NCI-H526 (cell line): Measurements from ENCODE around the gene OLR1.
A peak's percentile ranks its signal among the peaks of the same experiment; 100 is the strongest.
"Not testable (repeated sequence)": the region's sequence is repeated elsewhere in the genome, so short reads cannot be mapped to it uniquely, and the experiment has no call there.

Experiments
- DNase-seq, 2 experiments: peaks; one replicate each; lab custom pipeline; 2025; lab: John Stamatoyannopoulos, UW

The OLR1 gene

DNA sequence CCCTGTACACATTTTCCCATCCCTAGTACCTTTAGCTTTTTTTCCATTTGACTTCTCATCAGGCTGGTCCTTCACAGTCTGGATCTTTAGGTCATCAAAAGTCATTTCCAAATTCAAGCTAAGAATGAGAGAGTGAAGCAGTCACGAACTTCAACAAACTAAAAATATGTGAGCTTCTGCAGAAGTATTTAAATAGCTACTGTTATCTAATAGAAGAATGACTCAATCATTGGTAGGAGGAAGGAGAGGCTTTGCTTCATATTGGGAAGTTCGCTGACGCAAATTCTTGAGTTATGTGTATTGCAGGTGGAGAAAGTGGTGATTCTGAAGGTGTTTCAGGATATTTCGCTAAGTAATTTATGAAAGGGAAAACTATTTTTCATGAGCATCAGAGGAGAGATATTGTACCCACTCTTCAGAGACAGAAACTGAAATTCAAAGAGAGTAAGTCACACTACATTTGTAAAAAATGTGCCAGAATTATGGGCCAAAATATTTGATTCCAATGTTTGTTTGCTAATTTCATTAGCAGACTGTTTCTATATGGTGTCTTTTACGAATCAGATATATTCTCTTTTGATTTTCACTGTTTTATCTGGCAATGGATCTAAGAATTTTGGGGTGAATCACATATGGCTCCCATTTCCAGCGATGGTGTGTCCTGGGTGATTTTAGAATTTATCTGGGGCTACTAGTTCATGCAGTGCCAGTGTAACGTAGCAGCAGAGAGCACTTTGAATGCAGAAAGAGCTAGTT, at the start of gene OLR1:
OLR1 (minus strand) TSS at position 160 of the 756 bp plus-strand sequence; CDS start at position 105, 55 bp downstream.
- no peak for DNase-seq

DNA sequence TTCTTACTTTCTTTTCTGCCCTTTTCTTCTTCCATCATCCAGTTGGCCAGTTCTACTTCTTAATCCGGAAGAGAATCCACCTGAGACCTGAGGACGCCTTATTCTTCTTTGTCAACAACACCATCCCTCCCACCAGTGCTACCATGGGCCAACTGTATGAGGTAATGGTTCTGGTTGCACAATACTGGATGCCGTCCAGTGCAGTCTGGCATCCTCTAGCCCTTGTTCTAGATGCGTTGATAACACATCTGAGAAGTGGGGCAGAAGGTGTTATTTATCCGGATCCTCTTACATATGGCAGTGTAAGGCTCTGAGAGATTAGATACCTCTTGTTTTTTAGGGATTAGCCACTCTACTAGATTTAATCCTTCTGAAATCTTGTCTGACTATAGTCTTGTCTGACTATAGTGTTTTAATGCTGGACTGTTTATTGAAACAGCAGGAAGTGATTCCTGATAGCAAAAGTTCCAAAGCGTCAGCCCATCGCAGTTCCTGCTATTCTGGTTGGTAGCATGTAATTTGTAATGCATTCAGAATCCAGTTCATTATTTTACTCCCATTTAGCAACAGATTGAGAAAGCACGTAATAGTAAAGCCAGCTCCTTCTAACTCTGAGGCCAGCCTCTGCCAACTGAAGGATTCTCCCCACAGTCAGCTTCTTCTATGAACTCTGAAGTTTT, 48.6 kb upstream of the OLR1 start:
- no peak for DNase-seq

DNA sequence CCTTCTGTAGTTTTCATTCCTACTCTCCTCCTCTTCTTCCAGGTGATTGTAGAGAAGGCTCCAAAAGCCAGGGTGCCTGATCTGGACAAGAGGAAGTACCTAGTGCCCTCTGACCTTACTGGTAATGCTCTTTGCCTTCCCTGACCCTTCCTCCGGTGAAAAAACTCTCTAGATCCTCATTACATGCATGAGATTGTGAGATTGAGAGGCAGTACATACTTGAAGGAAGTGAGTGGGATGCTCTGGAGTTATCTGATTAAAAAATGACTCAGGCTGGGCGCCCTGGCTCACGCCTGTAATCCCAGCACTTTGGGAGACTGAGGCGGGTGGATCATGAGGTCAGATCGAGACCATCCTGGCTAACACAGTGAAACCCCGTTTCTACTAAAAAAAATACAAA, 46.1 kb upstream of the OLR1 start:
- DNase-seq, result no peak

DNA sequence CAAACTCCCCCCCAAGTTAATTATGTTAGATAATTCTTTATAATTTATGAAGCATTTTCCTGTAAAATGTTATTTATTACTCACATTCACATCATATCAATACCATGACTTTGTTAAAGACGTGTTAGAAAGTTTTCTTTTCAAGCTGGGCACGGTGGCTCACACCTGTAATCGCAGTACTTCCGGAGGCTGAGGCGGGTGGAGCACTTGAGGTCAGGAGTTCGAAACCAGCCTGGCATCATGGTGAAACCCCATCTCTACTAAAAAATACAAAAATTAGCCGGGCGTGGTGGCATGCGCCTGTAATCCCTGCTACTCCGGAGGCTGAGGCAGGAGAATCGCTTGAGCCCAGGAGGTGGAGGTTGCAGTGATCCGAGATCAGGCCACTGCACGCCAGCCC, 44.0 kb upstream of the OLR1 start:
- not testable (repeated sequence) for DNase-seq

DNA sequence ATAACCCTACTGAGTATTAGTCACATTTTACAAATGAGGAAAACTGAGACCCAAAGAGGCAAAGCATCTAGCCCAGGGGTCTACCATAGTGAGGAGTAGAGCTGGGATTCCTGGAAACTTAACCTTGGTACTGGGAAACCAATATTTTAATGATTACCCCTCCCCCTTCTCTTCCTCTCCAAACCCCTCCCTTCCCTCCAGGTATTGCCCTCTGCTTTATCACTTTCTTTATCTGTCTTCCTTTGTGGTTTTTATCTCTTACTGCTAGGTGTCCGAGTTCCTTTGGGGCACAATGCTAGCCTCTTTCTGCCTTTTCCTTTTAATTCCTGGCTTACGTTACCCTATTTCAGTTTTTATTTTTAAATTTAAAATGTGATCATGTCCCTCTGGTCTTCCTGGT, 43.5 kb upstream of the OLR1 start:
- no peak for DNase-seq

DNA sequence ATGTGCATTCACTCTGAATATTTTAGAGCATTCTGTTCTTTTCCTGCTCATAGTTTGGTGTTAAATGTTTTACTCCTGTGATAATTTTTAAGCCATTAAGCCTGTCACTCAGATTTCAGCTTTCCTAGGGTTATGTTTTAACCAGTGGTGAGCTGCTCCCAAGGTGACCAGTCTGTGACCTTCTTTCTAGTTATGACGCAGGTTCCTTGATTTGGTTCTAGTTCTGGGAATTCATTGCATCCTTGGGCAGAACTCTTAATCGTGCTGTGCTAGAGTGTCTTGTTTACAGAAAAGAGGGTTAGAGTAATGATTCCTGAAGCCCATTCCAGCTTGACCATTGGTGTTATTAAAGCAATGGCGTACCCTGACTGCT, 42.9 kb upstream of the OLR1 start:
- DNase-seq, result no peak

DNA sequence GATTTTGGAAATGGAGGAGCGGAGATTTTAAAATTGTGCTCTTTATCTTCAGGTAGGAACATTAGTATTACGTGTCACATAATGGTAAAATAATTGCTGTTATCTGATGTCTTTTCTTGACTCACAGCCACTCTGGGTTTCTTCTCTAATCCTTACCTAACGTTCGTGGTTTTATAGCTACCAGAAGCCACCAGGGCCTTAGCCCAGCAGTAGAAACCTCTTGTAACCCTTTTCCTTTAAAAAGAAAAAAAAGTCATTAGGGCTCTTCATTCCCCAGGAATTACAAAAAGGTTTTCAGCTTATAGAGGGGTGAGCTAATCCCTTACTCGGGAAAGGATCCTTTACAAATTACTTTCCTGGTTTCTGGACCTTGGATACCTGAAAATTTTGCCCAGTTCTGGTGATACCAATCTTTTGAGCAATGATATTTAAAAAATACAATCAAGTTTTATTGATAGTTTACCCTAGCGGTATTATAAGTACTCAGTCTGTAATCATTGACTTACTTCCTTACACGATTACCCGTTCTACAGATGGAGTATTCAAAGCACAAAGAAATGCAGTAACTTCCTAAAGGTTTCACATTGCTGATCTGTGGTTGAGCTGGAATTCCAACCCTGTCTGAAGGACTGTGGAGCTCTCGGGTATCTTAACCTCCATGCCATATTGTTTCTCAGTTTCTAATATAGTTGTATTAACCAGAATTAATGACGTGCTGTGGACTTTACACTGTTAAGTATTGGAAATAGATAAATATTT, 42.4 kb upstream of the OLR1 start:
- DNase-seq, result no peak

DNA sequence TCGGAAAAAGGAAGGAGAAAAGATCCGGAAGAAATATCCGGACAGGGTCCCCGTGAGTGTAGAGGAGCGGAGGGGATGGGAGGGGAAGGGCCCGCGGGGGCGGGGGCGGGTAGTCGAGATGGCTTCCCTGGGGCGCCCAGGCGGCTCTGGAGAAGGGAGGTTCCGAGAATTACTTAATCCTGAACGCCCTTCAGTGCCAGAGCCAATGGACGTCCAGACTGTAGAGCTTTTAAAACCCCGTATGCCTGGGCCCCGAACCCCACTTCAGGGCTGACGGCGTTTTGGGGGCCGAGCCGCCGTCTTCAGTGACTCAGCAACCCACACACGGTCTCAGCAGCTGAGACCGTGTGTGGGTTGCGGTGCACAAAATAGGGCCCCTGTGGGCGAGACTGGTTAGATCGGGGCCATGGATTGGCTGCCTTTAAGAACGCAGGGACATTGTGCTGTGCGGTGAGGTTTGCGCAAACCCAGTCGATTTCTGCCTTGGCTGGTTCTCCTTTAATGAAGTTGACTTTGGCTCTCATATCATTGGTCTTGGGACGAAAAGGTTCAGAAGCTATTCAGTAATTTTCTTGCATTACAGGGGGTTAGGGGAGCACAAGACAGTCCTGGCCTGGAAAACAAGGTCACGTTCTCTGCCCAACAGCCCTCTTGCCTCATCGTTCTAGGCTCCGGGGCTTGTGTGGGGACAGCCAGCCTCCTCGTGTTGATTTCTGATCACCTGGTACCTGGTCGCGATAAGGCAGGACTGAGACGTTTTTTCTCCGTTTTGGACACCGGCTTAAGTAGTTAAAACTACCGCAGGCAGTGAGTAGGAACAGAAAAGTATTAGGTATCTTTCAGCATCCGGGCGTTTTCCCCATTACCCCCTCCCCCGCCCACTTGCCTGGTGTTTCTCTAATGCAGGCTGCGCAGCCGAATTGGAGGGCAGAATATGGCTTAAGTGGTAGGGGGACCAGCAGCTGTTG, 41.5 kb upstream of the OLR1 start:
- peak; percentile 43 to 71 for DNase-seq

DNA sequence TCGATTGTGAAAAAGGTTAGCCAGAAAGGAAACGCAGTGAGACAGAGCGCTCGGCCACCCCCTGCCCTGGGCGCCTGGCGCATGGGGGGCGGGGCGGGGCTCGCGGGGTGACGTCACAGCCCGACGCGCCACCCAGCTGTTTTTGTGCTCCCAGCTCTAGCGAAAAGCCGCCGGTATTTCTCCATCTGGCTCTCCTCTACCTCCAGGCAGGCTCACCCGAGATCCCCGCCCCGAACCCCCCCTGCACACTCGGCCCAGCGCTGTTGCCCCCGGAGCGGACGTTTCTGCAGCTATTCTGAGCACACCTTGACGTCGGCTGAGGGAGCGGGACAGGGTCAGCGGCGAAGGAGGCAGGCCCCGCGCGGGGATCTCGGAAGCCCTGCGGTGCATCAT, 40.8 kb upstream of the OLR1 start, which contains the start of gene GABARAPL1:
GABARAPL1 (plus strand) TSS at position 139 of the 393 bp plus-strand sequence; CDS start at position 392, 253 bp downstream.
- peak; percentile 38 to 74 for DNase-seq

DNA sequence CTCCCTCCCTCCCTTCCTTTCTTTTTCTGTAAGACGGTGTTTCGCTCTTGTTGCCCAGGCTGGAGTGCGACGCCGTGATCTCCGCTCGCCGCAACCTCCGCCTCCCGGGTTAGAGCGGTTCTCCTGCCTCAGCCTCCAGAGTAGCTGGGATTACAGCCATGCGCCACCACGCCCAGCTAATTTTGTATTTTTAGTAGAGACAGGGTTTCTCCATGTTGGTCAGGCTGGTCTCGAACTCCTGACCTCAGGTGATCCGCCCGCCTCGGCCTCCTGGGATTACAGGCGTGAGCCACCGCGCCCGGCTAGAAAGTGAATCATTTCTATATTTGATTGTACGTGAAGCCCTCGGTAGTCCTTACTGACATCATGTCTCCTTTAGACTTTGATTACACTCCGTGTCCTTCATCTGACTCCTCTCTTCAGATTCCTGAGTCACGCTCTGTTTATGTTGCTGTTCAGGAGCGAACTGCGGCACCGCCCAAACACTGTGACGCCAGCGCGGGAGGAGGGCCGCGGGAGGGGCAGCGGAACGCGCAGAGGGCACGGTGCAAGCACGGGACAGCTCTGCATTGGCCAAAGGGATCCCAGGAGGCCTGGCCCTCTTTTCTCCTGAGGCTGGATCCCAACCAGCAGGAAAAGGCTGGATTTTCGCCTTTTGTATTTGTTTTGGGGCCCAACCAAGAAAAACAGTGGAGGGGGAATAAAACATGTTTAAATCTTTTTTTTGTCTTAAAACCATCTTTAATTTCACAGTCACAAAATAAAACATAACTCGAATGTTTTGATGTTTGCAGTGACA, 40.2 kb upstream of the OLR1 start:
- DNase-seq, result peak; percentile 70 to 89

DNA sequence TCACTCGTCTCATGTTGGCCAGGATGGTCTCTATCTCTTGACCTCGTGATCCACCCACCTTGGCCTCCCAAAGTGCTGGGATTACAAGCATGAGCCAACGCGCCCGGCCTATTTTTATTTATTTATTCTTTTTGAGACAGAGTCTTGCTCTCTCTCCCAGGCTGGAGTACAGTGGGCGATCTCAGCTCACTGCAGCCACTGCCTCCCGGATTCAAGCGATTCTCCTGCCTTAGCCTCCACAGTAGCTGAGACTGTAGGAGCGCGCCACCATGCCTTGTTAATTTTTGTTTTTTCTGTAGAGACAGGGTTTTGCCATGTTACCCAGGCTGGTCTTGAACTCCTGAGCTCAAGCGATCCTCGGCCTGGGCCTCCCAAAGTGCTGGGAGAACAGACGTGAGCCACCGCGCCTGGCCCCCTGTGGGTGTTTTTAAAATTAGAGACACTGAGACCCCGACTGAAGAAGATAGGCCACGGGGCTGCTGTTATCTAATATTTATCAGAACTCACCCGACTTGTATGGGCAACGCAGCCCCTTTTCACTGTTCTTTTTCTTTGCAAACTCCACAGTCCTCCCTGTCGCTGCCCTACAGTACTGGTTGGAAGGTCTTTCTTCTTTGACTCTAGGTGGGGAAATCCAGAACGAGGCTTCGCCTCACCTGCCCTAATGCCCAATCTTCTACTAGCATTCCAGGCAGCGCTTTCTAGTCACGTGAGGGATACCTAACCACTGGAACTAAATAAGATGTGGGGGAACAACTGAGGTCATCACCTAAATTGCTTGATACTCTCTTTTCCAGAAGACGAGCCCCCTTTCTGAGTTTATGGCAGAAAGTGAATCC, 39.4 kb upstream of the OLR1 start:
- no peak for DNase-seq

DNA sequence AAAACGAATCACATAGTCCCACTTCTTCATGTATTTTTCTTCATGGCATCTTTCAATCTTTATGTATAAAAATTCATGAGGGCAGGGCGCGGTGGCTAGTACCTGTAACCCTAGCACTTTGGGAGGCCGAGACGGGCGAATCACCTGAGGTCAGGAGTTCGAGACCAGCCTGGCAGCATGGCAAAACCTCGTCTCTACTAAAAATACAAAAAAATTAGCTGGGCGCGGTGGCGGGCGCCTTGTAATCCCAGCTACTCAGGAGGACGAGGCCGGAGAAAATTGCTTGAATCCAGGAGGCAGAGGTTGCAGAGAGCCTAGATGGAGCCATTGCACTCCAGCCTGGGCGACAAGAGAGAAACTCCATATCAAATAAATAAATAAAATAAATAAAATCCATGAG, 38.3 kb upstream of the OLR1 start:
- no peak for DNase-seq

DNA sequence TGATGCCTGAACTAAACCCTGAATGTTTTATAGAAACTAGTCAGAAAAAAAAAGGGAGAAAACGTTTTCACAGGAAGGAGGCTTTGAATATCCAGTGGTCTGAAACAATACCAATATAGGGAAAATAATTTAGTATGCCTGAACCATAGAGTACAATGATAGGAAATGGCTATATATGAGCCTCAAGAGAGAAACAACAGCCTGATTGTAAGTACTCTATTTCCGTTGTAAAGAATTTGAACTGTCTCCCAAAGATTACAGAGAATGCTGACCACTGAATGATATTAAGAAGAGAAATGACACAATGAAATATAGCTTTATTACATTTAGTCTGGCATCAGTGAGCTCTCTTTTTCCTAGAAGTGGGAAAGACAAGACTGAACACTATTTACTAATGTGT, 35.2 kb upstream of the OLR1 start:
- no peak for DNase-seq

DNA sequence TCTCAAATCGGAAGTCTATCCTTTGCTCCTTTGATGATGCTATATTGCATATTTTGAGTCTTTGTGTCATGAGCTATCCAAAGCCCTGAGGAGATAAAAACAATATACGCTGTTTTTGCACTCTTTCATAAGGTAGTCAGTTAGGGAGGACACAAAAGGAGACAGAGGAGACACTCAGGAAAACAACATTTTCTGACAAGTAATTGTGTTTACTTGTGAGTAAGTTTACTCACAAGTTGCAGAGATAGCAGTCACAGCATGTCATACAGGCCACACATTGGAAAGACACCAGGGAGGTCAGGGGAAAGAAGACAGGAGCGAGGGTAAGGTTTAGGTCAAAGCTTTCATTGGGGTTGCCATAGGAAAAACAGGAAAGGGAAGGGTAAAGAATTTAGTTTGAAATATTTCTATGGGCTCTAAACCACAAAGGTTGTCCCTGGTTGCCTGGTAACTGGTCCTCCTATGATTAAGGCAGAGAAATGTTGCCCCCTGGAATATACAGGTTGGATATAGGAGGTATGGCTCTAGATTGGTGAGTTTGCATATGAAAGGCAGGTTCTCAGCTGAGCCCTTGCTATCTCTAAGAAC, 33.4 kb upstream of the OLR1 start:
- DNase-seq, result no peak

DNA sequence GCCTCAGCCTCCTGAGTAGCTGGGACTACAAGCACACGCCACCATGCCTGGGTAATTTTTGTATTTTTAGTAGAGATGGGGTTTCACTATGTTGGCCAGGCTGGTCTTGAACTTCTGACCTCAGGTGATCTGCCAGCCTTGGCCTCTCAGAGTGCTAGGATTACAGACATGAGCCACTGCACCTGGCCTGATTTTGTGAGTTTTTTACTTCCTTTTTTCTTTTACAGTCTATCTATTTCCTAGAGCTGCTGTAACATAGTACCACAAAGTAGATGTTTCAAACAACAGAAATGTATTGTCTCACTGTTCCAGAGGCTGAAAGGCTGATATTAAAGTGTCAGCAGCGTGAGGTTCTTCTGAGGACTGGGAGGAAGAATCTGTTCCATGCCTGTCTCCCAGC, 32.6 kb upstream of the OLR1 start:
- DNase-seq, result not testable (repeated sequence)

DNA sequence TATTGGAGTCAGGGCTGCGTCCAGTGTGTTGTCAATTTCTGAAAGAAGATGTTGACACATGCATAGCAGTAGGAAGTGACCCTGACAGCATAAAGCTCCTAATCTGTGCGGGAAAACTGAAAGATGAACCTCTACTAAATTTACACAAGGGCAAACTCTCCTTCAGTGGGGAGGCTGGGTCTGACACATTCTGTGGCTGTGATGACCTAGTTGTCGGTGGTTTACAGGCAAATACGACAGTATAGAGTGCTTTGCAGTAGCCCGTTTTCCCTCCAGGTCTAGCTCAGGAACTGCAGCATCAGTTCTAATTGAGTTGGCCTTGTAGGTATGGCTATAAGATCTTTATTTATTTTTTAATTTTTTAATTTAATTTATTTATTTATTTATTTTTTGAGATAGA, 25.9 kb upstream of the OLR1 start:
- no peak for DNase-seq

DNA sequence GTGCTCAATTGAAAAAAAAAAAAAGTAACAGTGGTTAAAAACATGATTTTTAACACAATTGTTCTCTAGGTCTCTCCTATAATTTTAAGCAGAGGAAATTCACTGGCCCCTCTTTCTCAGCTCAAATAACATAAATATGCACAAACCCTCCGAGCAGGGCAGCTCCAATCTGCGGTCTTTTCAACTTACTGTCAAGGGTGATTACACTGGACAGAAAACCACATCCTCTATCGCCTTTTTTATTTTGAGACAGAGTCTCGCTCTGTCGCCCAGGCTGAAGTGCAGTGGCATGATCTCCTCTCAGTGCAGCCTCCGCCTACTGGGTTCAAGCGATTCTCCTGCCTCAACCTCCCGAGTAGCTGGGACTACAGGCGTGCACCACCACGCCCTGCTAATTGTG, 24.3 kb upstream of the OLR1 start:
- no peak for DNase-seq

DNA sequence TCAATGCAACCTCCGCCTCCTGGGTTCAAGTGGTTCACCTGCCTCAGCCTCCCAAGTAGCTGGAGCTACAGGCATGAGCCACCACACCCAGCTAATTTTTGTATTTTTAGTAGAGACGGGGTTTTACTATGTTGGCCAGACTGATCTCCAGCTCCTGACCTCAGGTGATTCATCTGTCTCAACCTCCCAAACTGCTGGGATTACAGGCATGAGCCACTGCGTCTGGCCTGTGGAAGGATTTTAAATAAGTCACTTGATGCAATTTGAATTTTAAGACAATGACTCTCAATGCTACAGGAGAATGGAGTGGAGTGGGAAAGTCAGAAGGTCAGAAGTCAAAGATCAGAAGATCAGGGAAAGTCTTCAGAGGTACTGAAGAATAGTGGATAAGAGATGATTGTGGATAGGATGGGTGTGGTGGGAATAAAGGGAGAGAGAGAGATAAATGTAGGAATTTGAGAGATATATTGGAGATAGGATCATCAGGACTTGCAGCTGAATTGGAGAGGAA, 22.3 kb upstream of the OLR1 start:
- no peak for DNase-seq

DNA sequence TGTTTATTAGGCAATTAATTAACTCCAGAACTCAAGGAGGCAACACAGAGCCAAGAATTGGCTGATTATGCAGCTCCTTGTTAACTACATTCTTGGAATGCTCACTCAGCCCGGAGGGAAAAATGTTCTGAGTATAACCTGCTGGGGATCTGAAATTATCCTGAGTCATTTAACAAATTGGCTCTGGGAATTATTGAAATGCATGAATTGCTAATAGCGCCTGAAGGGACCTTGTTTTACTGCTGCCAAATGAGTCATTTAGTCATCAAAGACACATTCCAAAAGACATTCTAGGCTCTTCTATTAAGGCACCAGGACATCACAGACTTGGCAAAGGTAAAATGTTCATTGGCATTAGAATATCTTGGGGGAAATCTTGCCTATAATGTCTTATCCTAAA, 19.9 kb upstream of the OLR1 start:
- DNase-seq, result no peak
